ENCODE measurements around the gene CD55. TPM values are rescaled to one million over a fixed set of nuclear protein-coding genes. Genes with fewer than 3 reads are reported as not detected.

The CD55 gene
- total RNA-seq, 1 experiment from 2014 or later: 159 TPM

- BruUV-seq (replicated peaks): no TSS peak
- H3K4me1 Mint-ChIP-seq (ENCODE audit: insufficient read depth, unreplicated experiment): peaks cover 37% of the 10 kb centered on the region
- POLR2A ChIA-PET: interaction anchor here (0.7 to 4.6 kb wide), 8 partner anchors 9 to 285 kb away, joined by 3 to 155 read pairs (median 6); partner anchors contain the start of genes C1orf116 and CD55
- no peak for TF ChIP-seq CTCF (IDR thresholded peaks at IDR 0.05; ENCODE audit: unreplicated experiment)
- no peaks in the 10 kb centered on the region for H3K9me3 Mint-ChIP-seq (ENCODE audit: unreplicated experiment)
- H3K36me3 Mint-ChIP-seq (ENCODE audit: insufficient read depth, unreplicated experiment): no peaks in the 10 kb centered on the region
- CTCF ChIA-PET: interaction anchor here (0.7 to 1.8 kb wide), 9 partner anchors 8 to 188 kb away, joined by 3 to 6 read pairs (median 3); partner anchors contain the start of gene CD55
- no peak for DNase-seq (ENCODE audit: unreplicated experiment)
- no peaks in the 10 kb centered on the region for H3K27me3 Mint-ChIP-seq (ENCODE audit: insufficient read depth, unreplicated experiment)
- no peak overlapping the region for H3K27ac Mint-ChIP-seq (ENCODE audit: low read depth, unreplicated experiment)
- no peak overlapping the region for H3K4me3 Mint-ChIP-seq (ENCODE audit: unreplicated experiment)
- intact Hi-C loops (cut with micrococcal nuclease): loop anchor here (1.0 kb wide), 1 partner anchor 9 kb away; the partner anchor contains the start of gene CD55
These were observed 9.4 kb upstream of the CD55 start for GRCh38 chr1:207311888-207312603.

GRCh38 chr1:207312604-207312920, 8.9 kb upstream of the CD55 start:
- intact Hi-C loops (cut with micrococcal nuclease): no loop called here
- no peak for TF ChIP-seq CTCF (IDR thresholded peaks at IDR 0.05; ENCODE audit: unreplicated experiment)
- POLR2A ChIA-PET: interaction anchor here (0.7 to 4.6 kb wide), 6 partner anchors 9 to 285 kb away, joined by 3 to 155 read pairs (median 4); partner anchors contain the start of genes C1orf116 and CD55
- Mint-ChIP-seq H3K4me3 (ENCODE audit: unreplicated experiment) (no peak overlapping the region), H3K36me3 (ENCODE audit: insufficient read depth, unreplicated experiment) (no peaks in the 10 kb centered on the region), H3K27ac (ENCODE audit: low read depth, unreplicated experiment) (no peak overlapping the region), H3K4me1 (ENCODE audit: insufficient read depth, unreplicated experiment) (peaks cover 39% of the 10 kb centered on the region), H3K27me3 (ENCODE audit: insufficient read depth, unreplicated experiment) (no peaks in the 10 kb centered on the region), H3K9me3 (ENCODE audit: unreplicated experiment) (no peaks in the 10 kb centered on the region)
- CTCF ChIA-PET: interaction anchor here (0.7 to 1.8 kb wide), 7 partner anchors 9 to 187 kb away, joined by 3 to 6 read pairs (median 4); partner anchors contain the start of gene CD55
- BruUV-seq (replicated peaks): no TSS peak
- no peak for DNase-seq (ENCODE audit: unreplicated experiment)

GRCh38 chr1:207313131-207313530, 8.3 kb upstream of the CD55 start:
- peaks cover 44% of the 10 kb centered on the region for H3K4me1 Mint-ChIP-seq (ENCODE audit: insufficient read depth, unreplicated experiment)
- CTCF ChIA-PET: interaction anchor here (1.8 kb wide), 1 partner anchor 91 kb away, joined by 6 read pairs; no protein-coding TSS in a partner anchor

More at GRCh38 chr1:207313131-207313530, 8.3 kb upstream of the CD55 start:
- H3K27ac Mint-ChIP-seq (ENCODE audit: low read depth, unreplicated experiment): no peak overlapping the region
- no peak for TF ChIP-seq CTCF (IDR thresholded peaks at IDR 0.05; ENCODE audit: unreplicated experiment)
- no peaks in the 10 kb centered on the region for H3K27me3 Mint-ChIP-seq (ENCODE audit: insufficient read depth, unreplicated experiment)
- H3K9me3 Mint-ChIP-seq (ENCODE audit: unreplicated experiment): no peaks in the 10 kb centered on the region
- H3K4me3 Mint-ChIP-seq (ENCODE audit: unreplicated experiment): no peak overlapping the region
- intact Hi-C loops (cut with micrococcal nuclease): no loop called here
- POLR2A ChIA-PET: interaction anchor here (0.9 to 4.6 kb wide), 2 partner anchors 8 to 12 kb away, joined by 3 to 155 read pairs; partner anchors contain the start of gene CD55
- no TSS peak for BruUV-seq (replicated peaks)
- peak; percentile 31 for DNase-seq (ENCODE audit: unreplicated experiment)
- no peaks in the 10 kb centered on the region for H3K36me3 Mint-ChIP-seq (ENCODE audit: insufficient read depth, unreplicated experiment)

Measured in MCF 10A (cell line).